ENCODE results near the gene TMEM184B. TPM values are rescaled to one million over a fixed set of nuclear protein-coding genes. Genes with fewer than 3 reads are reported as not detected.
A peak's percentile ranks its signal among the peaks of the same experiment; 100 is the strongest.

Gene TMEM184B
- total and polyA plus RNA-seq, 2 donors from 2014 or later, result 22.9 to 54.1 TPM

DNA sequence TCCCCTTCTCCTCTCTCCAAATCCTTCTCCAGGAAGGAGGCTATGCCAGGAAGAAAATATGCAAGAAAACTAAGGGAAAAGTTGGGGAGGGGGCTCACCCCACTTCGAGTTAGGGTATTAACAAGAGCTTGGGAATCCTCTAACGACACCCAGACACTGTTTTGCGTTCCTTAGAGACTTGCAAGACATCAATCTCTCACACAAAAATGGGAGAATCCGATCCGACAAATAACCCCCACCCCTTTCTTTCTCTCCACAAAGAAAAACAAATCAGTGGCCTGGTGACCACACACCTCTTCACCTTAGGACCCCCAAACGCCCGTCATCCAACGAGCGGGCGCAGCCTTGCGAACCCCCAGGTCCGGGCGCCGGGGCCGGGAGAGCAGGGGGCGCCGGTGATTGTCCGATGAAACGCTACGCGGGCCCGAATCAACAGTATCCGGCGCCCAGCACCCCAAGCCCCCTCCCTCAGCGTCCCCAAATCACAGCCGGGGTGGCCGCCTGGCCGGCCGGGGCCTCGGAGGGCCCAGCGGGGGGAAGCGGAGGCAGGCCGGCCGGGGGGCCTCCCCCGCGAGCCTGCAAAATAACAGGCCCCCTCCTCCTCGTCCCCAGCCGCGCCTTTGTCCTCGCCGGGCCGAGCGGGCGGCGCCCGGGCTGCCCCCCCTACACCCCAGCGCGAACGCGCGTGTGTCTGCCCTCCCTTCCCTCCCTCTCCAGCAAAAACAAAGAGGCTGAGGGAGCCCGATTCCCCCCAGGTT lies 43.7 kb upstream of the TMEM184B start:
- Histone ChIP-seq H3K9me3 (ENCODE audit: control insufficient read depth in 2 of 3, insufficient read depth in 1 of 3, low read length in 3 of 3) (no peaks in the 10 kb centered on the region), H3K9ac (ENCODE audit: low read length in 3 of 3) (peak overlapping the region; percentile 53 to 88 (median 79)), H3K36me3 (ENCODE audit: control insufficient read depth in 2 of 3, insufficient read depth in 3 of 3, low read length in 3 of 3) (peaks cover 0 to 6% (median 3%) of the 10 kb centered on the region in 3 donors), H3K27me3 (ENCODE audit: control insufficient read depth, insufficient read depth, low read length) (no peaks in the 10 kb centered on the region), H3K4me1 (ENCODE audit: control insufficient read depth in 2 of 3, insufficient read depth in 2 of 3, low read depth in 1 of 3, low read length in 3 of 3) (peaks cover 0 to 25% (median 3%) of the 10 kb centered on the region in 3 donors), H3K27ac (ENCODE audit: low read depth in 2 of 2, low read length in 2 of 2) (peak overlapping the region; percentile 85 to 95), H3K4me3 (ENCODE audit: low read length in 3 of 3) (peak overlapping the region; percentile 75 to 88 (median 87))
- peak; percentile 71 to 90 (median 83) for DNase-seq
- no peak for FAIRE-seq
- no peak for TF ChIP-seq CTCF (IDR thresholded peaks at IDR 0.05; ENCODE audit: borderline replicate concordance, extremely low read depth, insufficient read depth)
- intact Hi-C loops (cut with DNase I), result no loop called here

DNA sequence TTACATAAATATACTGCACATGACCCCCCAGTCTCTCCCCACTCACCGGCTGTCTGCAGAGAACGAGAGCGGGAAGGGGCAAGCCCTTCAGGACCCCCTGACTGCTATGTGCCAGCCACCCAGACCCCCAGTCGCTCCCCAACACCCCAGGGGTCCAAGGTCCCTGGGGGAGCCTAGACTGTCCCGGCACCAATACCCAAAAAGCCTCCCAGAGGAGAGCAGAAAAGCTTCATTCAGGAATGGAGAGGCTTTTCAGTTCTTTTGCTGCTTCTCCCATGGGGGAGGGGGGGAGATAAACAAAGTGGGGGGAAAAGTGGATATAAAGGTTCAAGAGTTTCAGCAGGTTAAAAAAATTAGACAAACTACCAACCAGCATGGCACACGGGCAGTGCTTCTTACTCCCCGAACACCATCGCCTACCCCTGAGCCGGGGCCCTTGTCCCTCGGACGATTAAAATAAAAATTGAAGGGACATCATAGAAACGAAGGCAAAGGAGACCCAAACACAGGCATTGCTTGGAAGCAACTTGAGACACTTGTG lies 43.1 kb upstream of the TMEM184B start:
- peak overlapping the region; percentile 85 to 95 for H3K27ac ChIP-seq (ENCODE audit: low read depth in 2 of 2, low read length in 2 of 2)
- intact Hi-C loops (cut with DNase I), result no loop called here
- DNase-seq (peak in 1 of 5 donors; percentile 63), FAIRE-seq (no peak)
- peak overlapping the region; percentile 53 to 88 (median 79) for H3K9ac ChIP-seq (ENCODE audit: low read length in 3 of 3)
- peaks cover 0 to 6% (median 3%) of the 10 kb centered on the region in 3 donors for H3K36me3 ChIP-seq (ENCODE audit: control insufficient read depth in 2 of 3, insufficient read depth in 3 of 3, low read length in 3 of 3)
- peak overlapping the region; percentile 75 to 88 (median 87) for H3K4me3 ChIP-seq (ENCODE audit: low read length in 3 of 3)
- H3K27me3 ChIP-seq (ENCODE audit: control insufficient read depth, insufficient read depth, low read length), result no peaks in the 10 kb centered on the region
- no peak for TF ChIP-seq CTCF (IDR thresholded peaks at IDR 0.05; ENCODE audit: borderline replicate concordance, extremely low read depth, insufficient read depth)
- peaks cover 0 to 28% (median 3%) of the 10 kb centered on the region in 3 donors for H3K4me1 ChIP-seq (ENCODE audit: control insufficient read depth in 2 of 3, insufficient read depth in 2 of 3, low read depth in 1 of 3, low read length in 3 of 3)
- no peaks in the 10 kb centered on the region for H3K9me3 ChIP-seq (ENCODE audit: control insufficient read depth in 2 of 3, insufficient read depth in 1 of 3, low read length in 3 of 3)

DNA sequence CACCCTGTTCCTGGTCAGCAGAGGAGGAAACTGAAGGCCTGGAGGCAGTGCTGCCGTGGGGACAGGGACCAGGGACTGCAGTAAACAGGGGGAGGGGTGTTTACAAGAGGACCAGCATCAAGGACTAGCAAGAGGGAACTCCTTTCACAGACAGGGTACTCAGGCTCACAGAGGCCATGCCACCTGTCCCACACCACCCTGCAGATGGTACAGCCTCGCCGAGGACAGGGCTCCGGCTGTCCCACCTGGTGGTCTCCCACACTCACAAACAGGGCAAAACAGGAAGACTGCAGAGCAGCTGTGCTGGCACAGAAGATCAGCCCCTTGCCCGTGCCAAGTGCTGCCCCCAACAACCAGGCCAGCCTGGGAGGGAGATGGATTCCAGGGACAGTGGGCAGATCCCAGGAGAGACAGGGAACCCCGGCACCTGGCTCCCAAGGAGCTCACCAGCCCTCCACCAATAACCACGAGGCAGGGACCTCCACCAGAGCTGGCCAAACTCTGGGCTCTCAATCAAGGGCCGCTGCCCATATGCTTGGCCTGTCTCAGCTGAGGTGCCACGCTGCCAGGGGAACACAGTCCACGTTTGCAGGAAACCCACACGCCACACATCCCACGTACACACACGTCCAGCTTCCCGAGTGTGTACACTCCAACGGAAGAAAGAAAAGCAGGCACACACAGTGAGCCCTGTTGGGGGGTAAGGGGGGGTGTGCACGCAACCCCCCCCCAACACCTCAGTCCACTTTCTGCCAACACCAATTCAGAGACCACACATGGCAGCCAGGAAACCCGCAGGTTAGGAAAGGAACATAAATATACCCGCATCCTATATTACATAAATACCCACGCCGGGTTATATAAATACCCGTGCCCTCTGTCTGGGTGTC lies 42.4 kb upstream of the TMEM184B start:
- H3K4me3 ChIP-seq (ENCODE audit: low read length in 3 of 3), result peak overlapping the region; percentile 75 to 88 (median 87)
- TF ChIP-seq CTCF (IDR thresholded peaks at IDR 0.05; ENCODE audit: borderline replicate concordance, extremely low read depth, insufficient read depth), result no peak
- FAIRE-seq (no peak), DNase-seq (peak in 1 of 5 donors; percentile 36)
- H3K27ac ChIP-seq (ENCODE audit: low read depth in 2 of 2, low read length in 2 of 2), result peak overlapping the region; percentile 85 to 95
- H3K4me1 ChIP-seq (ENCODE audit: control insufficient read depth in 2 of 3, insufficient read depth in 2 of 3, low read depth in 1 of 3, low read length in 3 of 3), result peaks cover 0 to 34% (median 3%) of the 10 kb centered on the region in 3 donors
- no peaks in the 10 kb centered on the region for H3K9me3 ChIP-seq (ENCODE audit: control insufficient read depth in 2 of 3, insufficient read depth in 1 of 3, low read length in 3 of 3)
- peak overlapping the region; percentile 39 to 79 (median 49) for H3K9ac ChIP-seq (ENCODE audit: low read length in 3 of 3)
- no peaks in the 10 kb centered on the region for H3K27me3 ChIP-seq (ENCODE audit: control insufficient read depth, insufficient read depth, low read length)
- intact Hi-C loops (cut with DNase I), result no loop called here
- peaks cover 0 to 6% (median 3%) of the 10 kb centered on the region in 3 donors for H3K36me3 ChIP-seq (ENCODE audit: control insufficient read depth in 2 of 3, insufficient read depth in 3 of 3, low read length in 3 of 3)
